ENCODE measurements around the gene SH3BP4.

GRCh38 chr2:234914371-234915154 is 37.3 kb upstream of the SH3BP4 start:
- TF ChIP-seq EZH2 (IDR thresholded peaks at IDR 0.05; ENCODE audit: low read length): no peak
- TF ChIP-seq CTCF (optimal IDR thresholded peaks at IDR 0.05 in 1 of 3, IDR thresholded peaks at IDR 0.05 in 1 of 3, conservative IDR thresholded peaks at IDR 0.05 in 1 of 3; ENCODE audit: extremely low read depth in 1 of 3, insufficient read depth in 2 of 3, low read length in 3 of 3): no peak
